HEK293T (cell line): Measurements from ENCODE around the gene NPRL2.

Source experiments
- BHLHE40 ChIP-seq: fragments of 450-650 bp; IDR thresholded peaks from 2 replicates; pipeline ENCODE4 v1.6.1; 2016; ENCODE audit warnings: mild to moderate bottlenecking, moderate library complexity, borderline replicate concordance
- CTBP1 ChIP-seq: fragments of 450-650 bp; IDR thresholded peaks from 2 replicates; pipeline ENCODE4 v1.6.1; 2016; ENCODE audit warnings: borderline replicate concordance
- ELF4 ChIP-seq: fragments of 450-650 bp; IDR thresholded peaks from 2 replicates; pipeline ENCODE4 v1.6.1; 2017; ENCODE audit warnings: antibody characterized with exemption
- FOXA1 ChIP-seq: fragments of 450-650 bp; IDR thresholded peaks from 2 replicates; pipeline ENCODE4 v1.6.1; 2016; ENCODE audit warnings: mild to moderate bottlenecking
- FOXK2 ChIP-seq: fragments of 450-650 bp; IDR thresholded peaks from 2 replicates; pipeline ENCODE4 v1.6.1; 2016; ENCODE audit warnings: mild to moderate bottlenecking
- FOXM1 ChIP-seq: fragments of 450-650 bp; IDR thresholded peaks from 2 replicates; pipeline ENCODE4 v1.6.1; 2017; ENCODE audit warnings: mild to moderate bottlenecking, borderline replicate concordance
- L3MBTL2 ChIP-seq: fragments of 450-650 bp; conservative IDR thresholded peaks from 2 replicates; pipeline ENCODE4 v1.6.1; 2016; ENCODE audit warnings: mild to moderate bottlenecking
- LEF1 ChIP-seq: fragments of 450-650 bp; IDR thresholded peaks from 2 replicates; pipeline ENCODE4 v1.6.1; 2017; ENCODE audit warnings: mild to moderate bottlenecking, borderline replicate concordance
- NFRKB ChIP-seq: fragments of 450-650 bp; IDR thresholded peaks from 2 replicates; pipeline ENCODE4 v1.6.1; 2016; ENCODE audit warnings: mild to moderate bottlenecking, moderate library complexity
- SP1 ChIP-seq: fragments of 450-650 bp; IDR thresholded peaks from 2 replicates; pipeline ENCODE4 v1.6.1; 2017
- SUZ12 ChIP-seq: fragments of 450-650 bp; IDR thresholded peaks from 2 replicates; pipeline ENCODE4 v1.6.1; 2016; ENCODE audit warnings: mild to moderate bottlenecking
- TARDBP ChIP-seq: fragments of 450-650 bp; IDR thresholded peaks from 2 replicates; pipeline ENCODE4 v1.6.1; 2016
- TF ChIP-seq, protein P1 (sequence below): fragments of 450-650 bp; IDR thresholded peaks from 2 replicates; pipeline ENCODE4 v1.6.1; 2016

DNA sequence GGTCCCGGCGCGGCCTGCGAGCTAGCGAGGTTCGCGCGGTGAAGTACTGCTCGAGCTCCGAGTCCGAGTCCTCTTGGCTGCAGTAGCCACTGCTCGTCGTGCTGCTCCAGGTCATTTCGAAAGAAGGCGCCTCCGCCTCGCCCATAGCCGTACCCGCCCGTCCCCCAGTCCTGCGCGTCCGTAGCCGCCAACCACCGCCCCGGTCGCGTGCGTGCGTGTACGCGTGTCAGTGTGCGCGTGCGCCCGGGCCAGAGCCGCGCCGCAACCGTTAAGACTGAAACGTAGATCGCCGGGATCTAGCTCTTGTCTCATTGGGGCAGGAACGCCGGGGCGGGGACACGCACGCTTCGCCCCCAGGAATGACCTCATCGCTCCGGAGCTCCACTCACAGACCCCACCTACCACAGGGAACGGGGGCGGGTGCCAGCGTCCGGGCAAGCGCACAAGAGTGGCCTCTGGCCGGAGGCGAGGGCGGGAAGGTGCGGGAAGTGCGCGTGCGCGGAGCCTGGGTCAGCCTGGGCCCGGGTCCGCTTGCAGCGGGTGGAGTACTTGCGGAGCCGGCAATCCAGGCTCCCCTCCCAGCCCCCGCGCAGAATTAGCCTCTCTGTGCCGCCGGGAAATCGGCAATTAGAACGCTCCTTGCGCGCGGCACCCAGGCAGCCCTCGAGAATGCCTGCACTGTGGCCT, 13.3 kb downstream of the NPRL2 start:
- TF ChIP-seq FOXM1 (no peak), BHLHE40 (no peak), SUZ12 (no peak), FOXK2 (no peak), L3MBTL2 (peak; percentile 70), FOXA1 (no peak), ELF4 (no peak), SP1 (no peak), LEF1 (no peak), CTBP1 (peak; percentile 38; the same call in 1 of the 2 replicates), TARDBP (no peak), NFRKB (no peak)
- TF ChIP-seq, protein P1, sequence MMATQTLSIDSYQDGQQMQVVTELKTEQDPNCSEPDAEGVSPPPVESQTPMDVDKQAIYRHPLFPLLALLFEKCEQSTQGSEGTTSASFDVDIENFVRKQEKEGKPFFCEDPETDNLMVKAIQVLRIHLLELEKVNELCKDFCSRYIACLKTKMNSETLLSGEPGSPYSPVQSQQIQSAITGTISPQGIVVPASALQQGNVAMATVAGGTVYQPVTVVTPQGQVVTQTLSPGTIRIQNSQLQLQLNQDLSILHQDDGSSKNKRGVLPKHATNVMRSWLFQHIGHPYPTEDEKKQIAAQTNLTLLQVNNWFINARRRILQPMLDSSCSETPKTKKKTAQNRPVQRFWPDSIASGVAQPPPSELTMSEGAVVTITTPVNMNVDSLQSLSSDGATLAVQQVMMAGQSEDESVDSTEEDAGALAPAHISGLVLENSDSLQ = no peak
